ENCODE results near the gene AOPEP.

Gene AOPEP

DNA sequence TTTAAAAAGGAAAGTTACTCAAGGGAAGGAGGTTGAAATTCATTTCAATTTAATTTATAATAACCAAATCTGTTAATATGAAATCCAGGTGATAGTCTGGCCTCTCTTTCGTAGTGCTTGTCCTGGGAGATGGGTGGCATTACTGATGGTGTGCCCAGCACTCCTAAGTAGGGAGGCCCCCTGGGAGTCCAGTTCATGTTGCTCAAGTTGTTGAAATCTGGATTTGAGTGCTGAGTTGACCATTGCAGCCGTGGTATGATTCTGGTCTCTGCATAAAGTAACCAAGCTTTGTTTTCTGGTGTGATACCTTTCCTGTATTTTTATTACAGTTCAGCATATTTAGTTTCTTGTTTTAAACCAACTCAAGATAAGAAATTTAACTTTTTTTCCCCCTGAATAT is 303.2 kb downstream of the AOPEP start:
- FAIRE-seq: no peak
- no peak for DNase-seq (ENCODE audit: low spot score)

DNA sequence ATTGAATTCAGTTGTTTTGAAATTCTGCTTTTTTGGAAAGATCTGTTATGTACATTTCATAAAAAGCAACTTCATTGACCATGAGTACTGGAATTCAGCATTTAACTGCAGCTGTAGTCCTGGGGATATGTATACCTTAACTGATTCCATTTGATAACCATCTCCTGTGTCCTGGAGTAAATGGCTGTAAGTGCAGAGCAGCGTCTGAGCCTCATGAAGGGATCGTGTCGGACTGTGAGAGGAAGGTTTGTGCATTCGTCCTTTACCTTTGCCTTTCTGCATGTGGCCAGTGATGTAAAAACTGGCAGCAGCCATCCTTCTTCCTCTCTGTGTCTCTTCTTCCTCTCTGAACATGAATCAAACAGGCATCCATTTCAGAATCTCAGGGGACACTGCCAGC is 303.8 kb downstream of the AOPEP start:
- FAIRE-seq (no peak), DNase-seq (ENCODE audit: low spot score) (no peak)

DNA sequence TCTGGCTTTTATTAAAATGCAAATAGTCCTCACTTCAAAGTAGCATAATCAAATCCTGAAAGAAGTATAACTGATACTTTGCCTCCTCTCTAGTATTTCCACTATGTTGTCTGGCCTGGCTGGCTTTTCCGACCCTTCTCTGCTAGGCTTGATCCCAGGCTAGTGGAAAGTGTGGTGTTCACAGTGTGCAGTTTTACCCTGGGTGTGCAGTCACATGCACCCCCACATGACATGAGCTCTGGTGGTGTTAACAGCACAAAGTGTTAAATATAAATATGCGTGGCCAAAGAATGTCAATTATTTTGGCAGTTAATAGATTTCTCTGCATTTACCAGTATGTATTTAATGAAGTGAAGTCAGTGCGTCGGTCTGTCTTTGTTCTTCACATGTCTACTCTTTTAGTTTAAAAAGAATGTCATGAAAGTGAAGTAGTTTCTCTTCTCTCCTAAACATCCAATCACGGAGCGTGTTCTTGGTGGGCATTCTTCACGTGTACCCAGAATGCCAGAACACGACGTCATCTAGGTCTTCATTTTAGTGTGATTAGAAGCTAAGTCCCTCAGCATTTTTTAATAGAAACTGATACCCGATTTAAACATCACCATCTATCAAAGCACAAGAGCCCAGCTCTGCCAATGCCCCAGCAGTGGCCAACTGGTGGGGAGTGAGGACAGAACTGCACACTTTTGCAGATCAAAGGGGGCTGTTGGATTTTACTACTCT is 304.6 kb downstream of the AOPEP start:
- FAIRE-seq (no peak), DNase-seq (ENCODE audit: low spot score) (no peak)

DNA sequence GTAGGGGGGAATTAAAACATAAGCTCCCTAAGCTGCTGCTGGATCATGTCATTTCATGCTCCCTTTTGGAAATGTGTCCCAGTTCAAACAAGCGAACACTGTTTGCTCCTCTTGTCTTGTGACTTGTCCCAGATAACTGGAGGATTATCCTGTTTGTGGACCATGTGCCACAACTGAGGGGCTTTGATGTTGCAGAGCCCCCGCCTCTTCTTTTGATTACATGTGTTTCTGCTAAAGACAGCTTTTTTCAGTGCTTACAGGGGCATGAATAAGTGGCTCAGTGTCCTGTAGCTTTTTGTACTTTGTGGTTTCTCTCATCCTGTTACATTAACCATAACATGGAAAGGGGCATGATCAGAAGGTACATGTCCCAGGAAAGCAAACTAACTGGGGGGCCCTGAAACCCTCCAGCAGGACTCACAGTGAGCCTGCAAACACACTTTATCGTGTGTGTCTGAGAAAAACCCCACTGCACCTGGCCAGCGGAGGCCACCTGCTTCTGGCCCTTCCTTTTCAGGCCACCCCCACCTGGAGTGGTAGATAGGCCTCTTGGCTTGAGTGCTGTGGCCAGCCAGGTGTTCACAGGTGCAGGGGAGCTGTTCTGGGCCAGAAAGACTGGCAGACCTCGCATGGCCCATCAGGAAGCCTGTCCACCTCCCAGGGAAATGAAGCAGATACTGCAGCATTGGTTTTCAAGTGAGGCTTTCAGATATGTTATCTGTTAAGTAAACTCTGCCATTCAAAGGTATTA is 305.4 kb downstream of the AOPEP start:
- DNase-seq (ENCODE audit: low spot score) (no peak), FAIRE-seq (no peak)

DNA sequence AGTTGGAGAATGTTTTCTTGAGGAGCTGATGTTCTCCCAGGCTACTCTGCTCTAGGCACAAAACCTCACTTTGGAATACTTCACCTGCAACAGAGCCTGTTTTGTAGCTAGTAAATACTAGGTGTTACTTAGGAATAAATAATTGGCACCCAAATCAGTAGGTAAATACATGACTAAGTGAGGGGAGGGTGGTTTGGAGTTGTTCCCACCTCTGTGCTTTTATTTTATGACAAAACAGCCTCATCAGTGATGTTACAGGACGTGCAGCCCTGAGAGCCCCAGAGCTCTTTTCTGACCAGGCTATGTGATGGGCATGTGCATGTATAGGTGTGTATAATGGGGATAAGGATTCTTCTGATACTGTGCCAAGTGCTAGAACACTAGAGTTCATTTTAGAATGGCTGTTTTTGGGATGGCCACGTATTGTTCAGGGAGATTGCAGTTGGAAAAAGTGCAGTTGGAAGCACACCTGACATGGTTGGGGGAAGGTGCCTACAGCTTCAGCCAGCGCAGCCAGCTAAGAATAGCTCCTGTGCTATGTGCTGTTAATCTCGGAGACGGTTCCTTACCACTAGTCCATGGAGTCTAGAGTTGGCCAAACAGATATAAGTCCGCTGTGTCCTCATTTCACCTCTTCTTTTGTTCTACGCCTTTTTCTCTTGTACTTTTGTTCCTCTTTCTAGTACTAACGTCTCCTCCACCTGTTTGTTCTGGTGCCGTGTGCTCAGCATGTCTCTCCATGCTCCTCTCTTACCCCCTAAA is 306.3 kb downstream of the AOPEP start:
- FAIRE-seq (no peak), DNase-seq (ENCODE audit: low spot score) (no peak)

DNA sequence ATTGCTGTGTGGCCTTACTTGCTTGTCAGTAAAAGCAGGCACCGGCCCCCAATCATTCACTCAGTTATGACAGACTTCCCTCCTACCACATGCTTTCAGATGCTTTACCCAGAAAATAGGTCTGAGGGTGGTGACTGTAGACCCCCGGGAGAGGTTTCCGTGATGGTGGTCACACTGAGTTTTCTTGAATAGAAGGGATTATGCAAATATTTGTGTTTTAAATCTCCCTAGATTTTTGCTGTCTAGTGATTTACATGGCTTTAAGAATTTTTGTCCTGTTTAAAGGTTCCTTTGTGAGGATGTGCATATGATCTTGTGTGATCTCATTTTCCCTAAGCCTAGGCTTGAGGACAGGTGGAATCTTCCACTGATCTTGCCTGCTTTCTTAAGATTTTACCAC is 309.3 kb downstream of the AOPEP start:
- FAIRE-seq: no peak
- no peak for DNase-seq (ENCODE audit: low spot score)

DNA sequence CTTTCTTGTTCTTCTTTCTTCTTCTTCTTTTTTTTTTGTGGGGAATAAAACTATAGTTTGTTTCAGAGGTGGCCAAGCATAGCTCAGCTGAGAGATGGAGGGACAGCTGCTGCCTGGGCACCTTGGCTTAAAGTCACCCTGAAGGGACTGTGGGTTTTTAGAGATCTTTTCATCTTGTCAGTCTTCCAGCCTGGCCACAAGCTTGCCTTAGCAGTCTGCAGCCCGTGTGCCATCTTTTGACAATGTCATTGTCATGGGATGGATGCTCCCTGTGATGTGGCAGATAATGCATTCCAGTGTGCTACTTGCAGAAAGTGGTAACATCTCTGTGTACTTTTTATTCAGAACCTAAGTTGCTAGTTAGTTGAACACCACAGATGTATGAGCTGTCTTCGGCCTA is 310.2 kb downstream of the AOPEP start:
- DNase-seq (ENCODE audit: low spot score) (no peak), FAIRE-seq (no peak)

DNA sequence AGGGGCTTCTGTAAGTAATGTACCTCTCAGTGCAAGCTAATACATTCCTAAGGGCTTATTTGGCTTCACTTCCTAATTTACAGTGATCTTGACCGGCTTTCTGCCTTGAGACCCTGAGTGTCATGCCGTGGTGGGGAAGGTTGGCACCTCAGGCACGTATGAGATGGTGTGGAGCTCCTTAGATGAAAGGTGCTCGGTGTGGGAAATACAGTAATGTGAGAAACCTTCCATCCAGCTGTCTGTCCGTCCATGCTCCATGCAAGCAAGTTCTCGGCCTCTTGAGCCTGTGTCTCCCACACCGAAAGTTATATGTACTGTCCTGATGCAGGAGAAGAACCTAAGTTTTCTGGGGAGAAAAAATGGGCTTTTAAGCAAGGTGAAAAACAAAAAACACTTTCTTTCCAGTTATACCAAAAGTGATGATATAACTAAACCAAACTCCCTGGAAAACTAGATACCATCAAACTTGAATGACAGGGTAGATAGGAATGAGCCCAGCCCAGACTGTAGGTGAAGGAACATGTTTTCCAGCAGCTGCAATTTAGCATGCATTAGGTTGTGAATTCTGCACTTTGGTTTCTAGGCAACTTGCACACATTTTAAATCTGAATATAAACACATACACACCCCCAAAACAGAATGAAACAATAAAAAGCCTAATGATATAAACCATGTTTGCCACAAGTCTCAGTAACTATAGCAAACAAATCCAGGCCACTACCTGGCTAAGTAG is 311.5 kb downstream of the AOPEP start:
- DNase-seq (ENCODE audit: low spot score) (no peak), FAIRE-seq (no peak)

DNA sequence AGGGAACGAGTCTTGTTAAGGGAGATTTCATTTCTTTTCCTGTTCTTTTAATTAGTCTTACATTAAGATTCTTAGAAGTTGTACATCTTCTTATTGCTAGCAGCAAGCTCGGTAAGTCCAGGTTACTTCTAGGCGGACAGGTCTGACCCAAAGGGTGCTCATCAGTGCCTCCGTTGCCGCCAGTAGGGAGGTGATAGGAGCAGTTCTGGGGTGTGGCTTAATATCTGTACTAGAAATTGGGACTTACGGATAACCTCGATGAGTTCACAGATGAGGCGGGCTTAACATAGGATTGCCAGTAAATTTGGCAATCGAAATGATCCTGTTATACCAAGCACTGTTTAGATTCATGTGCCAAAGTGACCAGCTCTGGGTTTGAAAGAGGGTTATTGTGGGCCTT is 312.2 kb downstream of the AOPEP start:
- FAIRE-seq: no peak
- DNase-seq (ENCODE audit: low spot score): no peak

DNA sequence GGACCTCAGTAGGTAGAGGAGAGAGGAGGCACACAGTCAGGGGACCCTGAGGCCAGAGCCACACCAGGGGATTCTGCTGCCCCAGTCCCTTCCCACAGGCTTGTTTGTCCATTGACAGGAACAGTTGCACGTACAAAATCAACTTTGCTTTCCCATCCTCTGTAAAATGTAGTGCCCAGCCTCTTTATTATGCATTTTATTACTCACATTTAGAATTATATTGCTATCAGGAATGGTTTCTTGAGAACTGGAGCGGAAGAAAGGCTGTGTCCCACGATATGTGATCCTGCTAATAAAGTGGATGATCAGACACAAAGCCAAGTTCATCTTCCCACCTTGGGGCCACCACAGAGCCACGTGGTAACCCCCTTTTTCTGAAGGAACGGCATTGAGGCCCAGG is 313.6 kb downstream of the AOPEP start:
- DNase-seq (ENCODE audit: low spot score) (no peak), FAIRE-seq (no peak)

DNA sequence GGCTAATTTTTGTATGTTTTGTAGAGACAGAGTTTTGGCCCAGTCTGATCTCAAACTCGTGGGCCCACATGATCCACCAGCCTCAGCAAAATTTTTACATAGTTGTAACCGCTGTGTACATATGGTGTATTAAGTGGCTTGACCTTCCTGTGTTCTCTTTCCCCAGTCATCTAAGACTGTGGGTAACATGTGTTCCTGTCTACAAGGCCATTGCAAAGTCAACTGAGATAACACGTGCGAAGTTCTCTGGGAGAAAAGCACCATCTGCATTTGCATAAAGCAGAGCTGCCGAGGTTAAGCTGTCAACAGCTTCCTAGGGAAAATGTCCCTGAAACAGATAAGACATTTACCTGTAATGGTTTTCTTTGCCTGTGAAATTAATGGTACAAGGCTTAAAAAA is 317.3 kb downstream of the AOPEP start:
- DNase-seq (ENCODE audit: low spot score) (no peak), FAIRE-seq (no peak)

DNA sequence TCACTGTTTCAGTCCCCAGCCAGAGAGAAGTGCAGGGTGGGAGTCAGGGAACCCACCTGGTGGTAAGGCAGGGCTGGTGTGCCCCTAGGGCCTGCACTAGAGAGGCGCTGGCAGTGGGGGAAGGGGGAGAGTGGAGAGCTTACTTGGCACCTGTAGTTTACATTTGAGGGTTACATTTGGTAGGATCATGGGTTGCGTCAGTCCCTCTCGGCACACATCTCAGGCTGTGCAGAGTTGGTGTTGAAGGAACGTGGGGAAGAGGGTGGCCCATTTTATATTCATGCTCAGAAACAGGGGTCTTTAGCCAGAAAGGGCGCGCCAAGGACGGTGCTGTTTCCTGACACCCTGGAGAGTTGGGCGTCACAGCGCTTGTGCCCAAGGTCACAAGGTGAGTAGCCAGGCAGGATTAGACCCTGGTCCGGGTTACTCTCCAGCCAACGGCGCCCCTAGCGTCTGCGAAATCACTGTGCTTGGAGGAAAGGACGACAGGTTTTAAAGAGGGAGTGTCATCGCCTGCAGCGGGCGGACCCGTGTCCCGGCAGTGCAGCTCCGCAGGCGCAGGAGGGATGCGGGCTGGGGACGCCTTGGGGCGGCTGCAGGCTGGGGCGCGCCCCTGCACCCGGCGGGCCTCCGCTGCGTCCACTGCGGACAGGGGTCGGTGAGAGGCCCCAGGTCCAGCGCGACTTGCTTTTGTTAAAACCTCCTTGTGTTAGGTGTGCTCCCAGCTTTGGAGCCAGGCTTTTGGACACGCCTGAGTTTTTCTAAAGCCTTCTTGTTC is 318.4 kb downstream of the AOPEP start:
- FAIRE-seq (no peak), DNase-seq (ENCODE audit: low spot score) (no peak)

DNA sequence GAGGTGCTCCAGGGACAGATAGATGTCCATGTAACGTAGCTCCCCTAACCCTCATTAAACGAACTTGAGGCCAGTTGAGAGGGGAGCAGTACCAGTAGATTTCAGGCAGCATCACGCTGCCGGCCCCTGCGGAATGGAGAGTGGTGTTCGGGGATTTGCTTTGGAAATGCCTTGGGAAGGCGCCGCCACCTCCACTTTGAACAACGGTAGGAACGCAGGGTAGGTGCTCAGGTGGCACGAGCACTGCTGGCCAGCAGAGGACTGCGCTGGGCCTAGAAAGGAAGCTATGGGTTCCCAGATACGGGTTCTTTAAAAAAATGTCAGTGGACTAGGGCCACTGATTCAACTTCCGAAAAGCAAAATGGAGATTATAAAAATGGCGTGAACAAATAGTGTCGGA is 319.3 kb downstream of the AOPEP start:
- DNase-seq (ENCODE audit: low spot score) (no peak), FAIRE-seq (no peak)

DNA sequence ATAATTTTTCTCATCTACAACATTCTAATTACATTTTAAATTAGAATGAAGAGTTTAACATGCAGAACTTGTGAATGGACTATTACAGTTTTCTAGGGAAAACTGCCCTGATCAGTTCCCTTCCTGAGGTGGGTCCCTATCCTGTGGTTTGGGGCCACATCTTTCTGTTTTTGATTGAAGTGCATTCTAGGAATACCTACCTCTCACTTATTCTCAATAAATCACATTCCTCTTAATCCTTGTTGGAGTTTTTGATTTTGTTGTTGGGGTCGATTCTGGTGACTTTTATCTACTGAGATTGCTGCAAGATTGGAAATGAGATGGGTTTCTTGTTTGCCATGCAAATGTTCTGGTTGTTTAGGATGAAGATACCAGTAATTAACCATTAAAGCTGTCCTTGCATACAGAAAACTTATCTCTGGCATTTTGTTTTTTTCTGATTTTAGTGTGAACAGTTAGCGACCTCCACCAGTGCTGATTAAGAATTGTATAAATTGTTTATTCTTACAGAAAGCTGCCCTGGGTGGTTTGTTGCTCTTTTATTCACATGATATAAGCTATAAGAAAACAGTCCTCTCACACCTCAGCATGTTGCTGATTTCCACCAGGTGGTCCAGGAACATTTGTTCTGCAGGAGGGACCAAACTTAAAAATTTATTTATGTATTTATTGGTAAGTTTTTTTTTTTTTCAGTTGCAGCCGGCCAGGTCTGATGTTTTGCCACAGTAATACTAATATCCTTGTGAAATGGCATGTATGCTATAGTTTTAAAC is 321.1 kb downstream of the AOPEP start:
- FAIRE-seq (no peak), DNase-seq (ENCODE audit: low spot score) (no peak)

DNA sequence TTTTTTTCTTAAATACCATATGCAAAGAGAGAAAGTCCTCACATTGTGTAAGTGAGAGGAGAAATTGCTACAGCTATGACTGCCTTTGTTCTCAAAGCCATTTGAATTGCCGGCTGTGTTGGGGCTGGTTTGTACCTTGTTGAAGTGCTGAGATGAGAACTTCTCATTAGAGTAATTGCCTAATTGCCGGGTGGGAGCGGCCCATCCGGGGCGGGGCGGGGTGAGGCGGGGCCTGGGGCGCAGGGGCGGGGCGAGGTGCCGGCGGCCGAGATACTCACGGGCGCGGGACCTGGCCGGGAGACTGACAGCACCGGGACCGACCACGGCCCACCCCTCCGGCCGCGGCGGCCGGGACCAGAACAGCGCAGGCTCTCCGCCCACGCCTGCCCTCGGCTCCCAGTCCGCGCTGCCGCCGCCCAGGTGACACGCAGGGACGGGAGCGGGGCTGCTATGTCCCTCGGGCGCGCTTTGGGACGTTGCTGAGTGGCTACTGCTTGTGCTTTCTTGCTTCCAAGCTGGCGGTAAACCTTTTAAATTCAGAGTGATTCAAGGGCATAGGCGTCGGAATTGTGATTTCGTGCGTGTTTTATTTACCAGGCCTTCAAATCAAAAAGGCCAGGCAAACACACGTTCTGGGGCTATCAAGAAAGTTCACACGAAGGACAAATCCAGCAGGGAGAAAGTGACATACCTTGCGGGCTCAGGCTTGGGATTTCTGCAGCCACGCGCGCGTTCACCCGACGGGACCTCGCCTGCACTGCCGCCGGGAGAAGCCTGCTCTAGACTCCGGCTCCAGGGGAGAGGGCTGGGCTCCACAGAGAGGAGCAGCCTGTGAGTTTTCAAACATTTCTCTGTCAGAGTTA is 322.0 kb downstream of the AOPEP start:
- FAIRE-seq: no peak
- DNase-seq (ENCODE audit: low spot score): peak; percentile 37

DNA sequence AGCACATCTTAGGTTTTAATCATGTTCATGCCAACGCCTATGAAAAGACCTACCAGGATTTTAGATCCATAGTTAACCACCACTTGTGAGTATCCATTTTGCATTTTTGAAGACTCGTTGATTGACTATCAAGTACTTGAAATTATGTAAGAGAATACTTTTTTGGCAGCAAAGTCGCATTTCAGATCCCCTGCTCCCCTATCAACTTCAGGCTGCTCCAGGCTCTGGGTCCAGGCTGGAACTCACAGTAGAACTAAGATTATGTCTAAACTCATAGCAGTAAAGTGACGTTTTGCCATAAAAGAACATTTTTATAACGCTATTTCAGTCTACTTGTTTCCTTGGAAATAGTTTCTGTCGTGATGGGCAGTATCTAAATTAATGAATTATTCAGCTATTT is 323.3 kb downstream of the AOPEP start:
- FAIRE-seq: no peak

DNA sequence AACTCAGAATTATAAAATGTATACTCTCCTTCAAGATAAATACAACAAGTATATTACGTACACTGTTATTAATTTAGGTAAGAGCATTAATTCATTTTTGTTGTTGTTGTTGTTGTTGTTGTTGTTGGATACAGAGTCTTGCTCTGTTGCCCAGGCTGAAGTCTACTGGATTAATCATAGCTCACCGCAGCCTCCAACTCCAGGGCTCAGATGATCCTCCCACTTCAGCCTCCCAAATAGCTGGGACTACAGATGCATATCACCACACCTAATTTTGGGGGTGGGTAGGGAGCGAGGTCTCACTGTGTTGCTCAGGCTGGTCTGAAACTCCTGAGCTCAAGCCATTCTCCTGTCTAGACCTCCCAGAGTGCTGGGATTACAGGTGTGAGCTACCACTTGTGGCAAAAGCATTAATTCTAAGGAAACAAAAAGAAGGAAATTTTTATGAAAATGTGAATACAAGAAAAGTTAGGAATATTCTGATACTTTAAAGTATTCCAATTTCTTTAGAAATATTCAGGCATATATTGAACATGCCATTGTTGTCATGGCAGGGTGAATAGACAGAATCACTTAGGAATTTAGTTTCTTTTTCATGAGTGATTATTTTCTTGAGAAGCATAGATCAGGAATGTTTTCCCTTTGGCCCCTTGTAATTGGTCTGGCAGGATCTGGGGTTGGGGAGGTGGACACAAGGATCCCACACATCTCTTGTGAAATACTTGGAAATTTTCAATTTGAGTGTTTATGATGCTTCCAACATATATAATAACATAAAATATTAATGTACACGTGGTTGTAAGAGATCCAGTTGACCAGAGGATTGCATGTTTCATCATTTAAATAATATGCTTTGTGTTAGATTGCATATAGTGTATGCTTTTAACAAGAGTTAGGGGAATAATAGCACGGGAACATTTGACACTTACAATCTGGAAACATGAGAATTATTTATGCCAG is 327.4 kb downstream of the AOPEP start:
- no peak for FAIRE-seq
- no peak for DNase-seq (ENCODE audit: low spot score)

More for the DNA sequence above, 323.3 kb downstream of the AOPEP start:
- DNase-seq (ENCODE audit: low spot score): no peak

DNA sequence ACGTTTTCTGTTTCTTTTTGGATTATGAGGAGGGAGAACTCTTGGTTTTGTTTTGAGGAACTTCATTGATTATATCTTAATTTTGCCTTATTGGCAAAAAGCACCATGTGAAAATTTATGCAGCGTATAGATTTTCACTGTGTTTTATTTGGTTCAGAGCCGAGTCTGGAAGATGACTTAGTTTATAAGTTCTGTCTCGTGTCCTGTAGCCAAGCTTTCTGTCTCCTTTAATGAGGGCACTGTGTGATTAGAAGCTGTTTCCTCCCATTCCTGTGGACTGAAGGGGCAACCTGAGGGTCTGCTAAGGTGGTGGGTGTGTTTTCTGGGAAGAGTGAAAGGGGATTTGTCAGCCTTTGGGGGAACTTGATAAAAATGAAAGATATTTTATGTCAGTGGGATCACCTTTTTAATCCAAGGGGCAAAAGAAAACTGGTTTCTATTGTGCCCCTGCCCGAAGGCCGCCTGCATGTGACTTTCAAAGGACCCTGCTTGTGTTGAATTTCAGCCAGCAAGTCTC is 328.9 kb downstream of the AOPEP start:
- FAIRE-seq (no peak), DNase-seq (ENCODE audit: low spot score) (no peak)
